ENCODE data around the gene NCAM2. TPM values are rescaled to one million over a fixed set of nuclear protein-coding genes. Genes with fewer than 3 reads are reported as not detected.

Gene NCAM2
- total RNA-seq, 1 donor from 2014 or later = 15.9 TPM

DNA sequence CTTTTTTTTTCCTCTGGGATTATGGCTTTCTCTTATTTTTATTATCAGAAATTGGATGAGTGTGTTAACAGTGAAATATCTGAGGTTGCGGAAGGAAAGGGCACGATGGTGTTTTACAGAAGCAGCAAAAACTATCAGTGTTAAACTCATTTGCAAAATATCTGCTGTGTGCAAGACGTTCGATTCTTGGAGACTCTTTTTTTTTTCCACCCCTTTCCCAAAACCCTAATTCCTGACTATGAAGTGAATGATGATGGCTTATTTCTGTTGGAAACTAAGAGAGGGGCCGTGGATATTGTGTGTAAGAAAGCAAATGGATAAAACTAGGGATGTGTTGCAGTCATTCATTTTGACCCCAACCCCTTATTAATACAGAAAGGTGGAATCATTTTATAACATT, 677 bp downstream of the NCAM2 start:
- H3K27ac ChIP-seq = no peak overlapping the region
- intact Hi-C loops (cut with DNase I) = no loop called here

DNA sequence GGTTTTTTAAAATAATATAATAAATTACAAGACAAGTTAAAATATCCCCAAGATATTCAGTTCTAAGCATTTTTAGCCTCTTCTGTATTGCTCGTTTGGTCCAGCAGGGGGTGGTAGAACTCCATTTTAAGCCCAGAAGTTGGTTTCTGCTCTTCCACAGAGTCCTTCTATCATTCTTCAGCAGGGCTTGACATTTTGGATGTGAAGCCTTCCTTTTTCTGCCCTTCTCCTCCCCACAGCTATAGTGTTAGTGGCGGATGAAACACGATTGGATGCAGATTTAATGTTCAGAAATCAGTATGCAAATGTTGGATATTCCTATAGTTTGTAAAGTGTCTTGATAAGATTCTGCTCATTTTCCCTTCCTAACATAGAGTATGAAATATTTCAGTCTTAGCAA, 1.4 kb downstream of the NCAM2 start:
- TF ChIP-seq, protein P1, sequence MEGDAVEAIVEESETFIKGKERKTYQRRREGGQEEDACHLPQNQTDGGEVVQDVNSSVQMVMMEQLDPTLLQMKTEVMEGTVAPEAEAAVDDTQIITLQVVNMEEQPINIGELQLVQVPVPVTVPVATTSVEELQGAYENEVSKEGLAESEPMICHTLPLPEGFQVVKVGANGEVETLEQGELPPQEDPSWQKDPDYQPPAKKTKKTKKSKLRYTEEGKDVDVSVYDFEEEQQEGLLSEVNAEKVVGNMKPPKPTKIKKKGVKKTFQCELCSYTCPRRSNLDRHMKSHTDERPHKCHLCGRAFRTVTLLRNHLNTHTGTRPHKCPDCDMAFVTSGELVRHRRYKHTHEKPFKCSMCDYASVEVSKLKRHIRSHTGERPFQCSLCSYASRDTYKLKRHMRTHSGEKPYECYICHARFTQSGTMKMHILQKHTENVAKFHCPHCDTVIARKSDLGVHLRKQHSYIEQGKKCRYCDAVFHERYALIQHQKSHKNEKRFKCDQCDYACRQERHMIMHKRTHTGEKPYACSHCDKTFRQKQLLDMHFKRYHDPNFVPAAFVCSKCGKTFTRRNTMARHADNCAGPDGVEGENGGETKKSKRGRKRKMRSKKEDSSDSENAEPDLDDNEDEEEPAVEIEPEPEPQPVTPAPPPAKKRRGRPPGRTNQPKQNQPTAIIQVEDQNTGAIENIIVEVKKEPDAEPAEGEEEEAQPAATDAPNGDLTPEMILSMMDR (IDR thresholded peaks at IDR 0.05) = peak; percentile 68
- no peak overlapping the region for H3K27ac ChIP-seq
- H3K27me3 ChIP-seq = peaks cover 9% of the 10 kb centered on the region
- intact Hi-C loops (cut with DNase I) = no loop called here
- H3K4me1 ChIP-seq = peaks cover 18% of the 10 kb centered on the region
- ATAC-seq = peak; percentile 35
- no peaks in the 10 kb centered on the region for H3K36me3 ChIP-seq
- DNase-seq = no peak
- no peaks in the 10 kb centered on the region for H3K9me3 ChIP-seq
- peak overlapping the region; percentile 3 for H3K4me3 ChIP-seq

More for the DNA sequence above, 677 bp downstream of the NCAM2 start:
- H3K4me1 ChIP-seq = peaks cover 18% of the 10 kb centered on the region
- peak overlapping the region; percentile 59 for H3K4me3 ChIP-seq
- no peaks in the 10 kb centered on the region for H3K9me3 ChIP-seq
- H3K36me3 ChIP-seq = no peaks in the 10 kb centered on the region
- H3K27me3 ChIP-seq = peaks cover 9% of the 10 kb centered on the region
- no peak for ATAC-seq
- TF ChIP-seq, protein P1 (IDR thresholded peaks at IDR 0.05) = no peak
- no peak for DNase-seq

DNA sequence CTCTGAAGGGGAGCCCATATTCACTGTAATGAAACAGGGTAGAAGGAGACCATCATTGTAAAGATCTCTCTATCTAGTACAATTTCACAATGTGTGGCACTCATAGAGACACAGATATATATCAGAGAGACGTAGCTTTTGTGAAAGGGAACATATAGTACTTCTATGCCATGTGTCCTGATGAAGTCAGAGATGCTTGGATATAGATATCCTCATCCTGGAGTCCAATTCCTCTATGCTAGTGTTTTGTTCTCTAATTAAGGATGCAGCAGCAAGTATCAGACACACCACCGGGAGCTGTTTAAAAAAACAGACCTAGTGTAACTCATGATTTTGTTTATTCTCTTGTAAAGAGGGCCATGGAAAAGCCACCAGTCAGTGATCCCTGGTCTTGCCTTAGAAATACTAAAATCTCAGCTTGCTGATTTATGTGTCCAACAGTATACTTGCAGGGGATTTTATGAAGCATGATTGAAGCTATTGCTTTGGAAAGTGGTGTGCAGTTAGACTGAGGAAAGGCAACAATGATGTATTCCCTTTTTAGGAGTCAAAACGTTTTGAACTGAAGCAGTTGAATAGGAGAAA, 2.5 kb downstream of the NCAM2 start:
- Histone ChIP-seq H3K9me3 (no peaks in the 10 kb centered on the region), H3K36me3 (no peaks in the 10 kb centered on the region), H3K27me3 (peaks cover 9% of the 10 kb centered on the region), H3K27ac (no peak overlapping the region), H3K4me3 (no peak overlapping the region), H3K4me1 (peaks cover 18% of the 10 kb centered on the region)
- TF ChIP-seq, protein P1 (IDR thresholded peaks at IDR 0.05) = no peak
- intact Hi-C loops (cut with DNase I) = no loop called here
- DNase-seq = no peak
- ATAC-seq = no peak

DNA sequence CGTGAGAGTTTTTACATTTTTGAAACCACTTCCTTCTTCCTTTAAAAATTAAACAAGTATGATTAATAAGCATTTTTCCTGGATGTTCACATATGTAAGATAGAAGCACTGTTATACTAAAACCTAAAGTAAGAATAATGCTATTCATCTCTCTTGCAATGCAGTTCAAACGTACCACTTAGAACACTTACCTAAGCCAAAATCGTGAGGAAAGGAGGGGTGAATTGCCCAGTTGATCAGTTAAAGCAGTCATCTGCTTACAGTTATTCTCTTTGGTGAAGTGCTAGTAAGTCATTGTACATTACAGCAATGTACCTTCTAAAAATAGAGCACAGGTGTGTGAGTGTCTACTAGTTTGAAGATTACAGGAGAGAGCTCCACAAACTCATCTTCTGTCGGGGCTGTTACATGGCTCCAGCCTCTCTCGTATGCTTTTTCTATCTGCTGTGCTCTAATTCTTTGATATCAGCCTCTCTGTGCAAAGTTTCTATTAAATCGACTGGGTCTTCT, 3.4 kb downstream of the NCAM2 start:
- Histone ChIP-seq H3K4me1 (peaks cover 18% of the 10 kb centered on the region), H3K27me3 (peaks cover 9% of the 10 kb centered on the region), H3K4me3 (peak overlapping the region; percentile 4), H3K9me3 (no peaks in the 10 kb centered on the region), H3K36me3 (no peaks in the 10 kb centered on the region), H3K27ac (no peak overlapping the region)
- DNase-seq = no peak
- ATAC-seq = no peak
- intact Hi-C loops (cut with DNase I) = no loop called here
- TF ChIP-seq, protein P1 (IDR thresholded peaks at IDR 0.05) = no peak

DNA sequence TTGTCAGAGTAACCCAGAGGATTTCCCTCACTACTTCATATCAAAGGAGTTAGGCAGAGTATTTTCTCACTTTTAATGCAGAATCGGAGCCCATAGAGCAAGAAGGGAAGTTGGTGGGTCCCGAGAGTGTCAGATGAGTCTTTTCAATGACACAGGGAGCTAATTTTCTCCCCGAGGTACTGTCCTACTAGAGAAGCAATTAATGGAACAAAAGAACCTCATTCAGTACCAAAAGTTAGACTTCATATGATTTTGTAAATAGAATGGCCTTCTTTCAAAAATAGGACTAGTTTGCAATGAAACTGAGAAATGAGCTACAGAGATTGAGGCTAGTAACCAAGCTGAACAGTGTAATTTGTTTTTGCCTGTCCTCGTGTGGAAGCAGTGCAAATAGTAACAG, 3.9 kb downstream of the NCAM2 start:
- Histone ChIP-seq H3K9me3 (no peaks in the 10 kb centered on the region), H3K4me1 (peaks cover 16% of the 10 kb centered on the region), H3K4me3 (peak overlapping the region; percentile 4), H3K27me3 (peaks cover 8% of the 10 kb centered on the region), H3K27ac (no peak overlapping the region), H3K36me3 (no peaks in the 10 kb centered on the region)
- intact Hi-C loops (cut with DNase I) = no loop called here
- DNase-seq (no peak), ATAC-seq (no peak)
- TF ChIP-seq, protein P1 (IDR thresholded peaks at IDR 0.05) = no peak
